ENCODE results near the gene TFRC.

DNA sequence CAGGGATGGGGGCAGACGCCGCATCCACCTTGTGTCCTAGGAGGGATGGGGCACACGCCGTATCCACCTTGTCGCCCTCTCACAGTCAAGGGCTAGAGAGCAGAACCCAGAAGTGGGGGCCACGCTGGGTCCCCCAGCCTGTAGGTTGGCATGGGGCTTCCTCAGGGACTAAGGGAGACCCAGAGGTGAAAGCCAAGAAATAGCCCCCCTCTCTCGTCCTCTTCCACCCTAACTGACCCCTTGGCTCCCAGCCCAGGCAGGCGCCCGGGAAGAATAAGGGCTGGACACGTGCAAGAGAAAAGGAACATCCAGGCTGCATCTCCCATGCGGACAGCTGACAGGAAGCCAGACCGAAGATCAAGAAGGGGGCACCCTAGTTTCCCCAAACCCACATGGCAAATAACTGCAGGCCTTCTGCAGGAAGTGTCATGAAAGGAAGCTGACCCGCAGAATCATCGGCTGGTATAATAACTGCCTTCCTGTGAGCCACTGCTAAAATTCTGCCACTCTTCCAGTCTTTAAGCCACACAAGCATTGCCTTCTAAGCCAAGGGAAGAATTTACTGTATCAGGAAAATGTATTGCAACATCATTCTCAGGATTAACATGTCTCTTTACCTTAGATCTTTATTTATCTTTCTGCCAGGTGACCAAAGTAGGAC lies 38.5 kb upstream of the TFRC start:
- TF ChIP-seq CTCF (IDR thresholded peaks at IDR 0.05) (no peak), EZH2phosphoT487 (IDR thresholded peaks at IDR 0.05) (no peak), EZH2 (IDR thresholded peaks at IDR 0.05) (no peak)
